Left kidney (tissue), 8 donors: Measurements from ENCODE around the gene ARHGAP36. TPM values are rescaled to one million over a fixed set of nuclear protein-coding genes. Genes with fewer than 3 reads are reported as not detected.

Experiments
- DNase-seq: peaks from one replicate; pipeline ENCODE4 v3.0.0-alpha.2; 2013
- long read RNA-seq, 8 donors: transcript quantifications; one replicate each; lab custom pipeline, GENCODE V29; 2026
- polyA plus RNA-seq: library from polyadenylated mRNA; unstranded; fragments of 120-200 nt; gene quantifications from one replicate; pipeline ENCODE4 v1.2.1, GENCODE V29; 2013; ENCODE audit not compliant: insufficient read length

The ARHGAP36 gene, protein sequence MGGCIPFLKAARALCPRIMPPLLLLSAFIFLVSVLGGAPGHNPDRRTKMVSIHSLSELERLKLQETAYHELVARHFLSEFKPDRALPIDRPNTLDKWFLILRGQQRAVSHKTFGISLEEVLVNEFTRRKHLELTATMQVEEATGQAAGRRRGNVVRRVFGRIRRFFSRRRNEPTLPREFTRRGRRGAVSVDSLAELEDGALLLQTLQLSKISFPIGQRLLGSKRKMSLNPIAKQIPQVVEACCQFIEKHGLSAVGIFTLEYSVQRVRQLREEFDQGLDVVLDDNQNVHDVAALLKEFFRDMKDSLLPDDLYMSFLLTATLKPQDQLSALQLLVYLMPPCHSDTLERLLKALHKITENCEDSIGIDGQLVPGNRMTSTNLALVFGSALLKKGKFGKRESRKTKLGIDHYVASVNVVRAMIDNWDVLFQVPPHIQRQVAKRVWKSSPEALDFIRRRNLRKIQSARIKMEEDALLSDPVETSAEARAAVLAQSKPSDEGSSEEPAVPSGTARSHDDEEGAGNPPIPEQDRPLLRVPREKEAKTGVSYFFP
- 0.15 TPM for polyA plus RNA-seq
- long read RNA-seq, donor 1, partial matches to known transcripts = 0 of 1 reads
- long read RNA-seq, donor 1, other reads (novel, unspliced or antisense) = 0 of 1 reads
- long read RNA-seq, donor 2 = 0 reads
- long read RNA-seq, donor 3 = 0 reads
- long read RNA-seq, donor 4 = 0 reads
- long read RNA-seq, donor 5 = 0 reads
- long read RNA-seq, donor 6 = 0 reads
- long read RNA-seq, donor 7 = 0 reads
- long read RNA-seq, donor 8 = 0 reads

DNA sequence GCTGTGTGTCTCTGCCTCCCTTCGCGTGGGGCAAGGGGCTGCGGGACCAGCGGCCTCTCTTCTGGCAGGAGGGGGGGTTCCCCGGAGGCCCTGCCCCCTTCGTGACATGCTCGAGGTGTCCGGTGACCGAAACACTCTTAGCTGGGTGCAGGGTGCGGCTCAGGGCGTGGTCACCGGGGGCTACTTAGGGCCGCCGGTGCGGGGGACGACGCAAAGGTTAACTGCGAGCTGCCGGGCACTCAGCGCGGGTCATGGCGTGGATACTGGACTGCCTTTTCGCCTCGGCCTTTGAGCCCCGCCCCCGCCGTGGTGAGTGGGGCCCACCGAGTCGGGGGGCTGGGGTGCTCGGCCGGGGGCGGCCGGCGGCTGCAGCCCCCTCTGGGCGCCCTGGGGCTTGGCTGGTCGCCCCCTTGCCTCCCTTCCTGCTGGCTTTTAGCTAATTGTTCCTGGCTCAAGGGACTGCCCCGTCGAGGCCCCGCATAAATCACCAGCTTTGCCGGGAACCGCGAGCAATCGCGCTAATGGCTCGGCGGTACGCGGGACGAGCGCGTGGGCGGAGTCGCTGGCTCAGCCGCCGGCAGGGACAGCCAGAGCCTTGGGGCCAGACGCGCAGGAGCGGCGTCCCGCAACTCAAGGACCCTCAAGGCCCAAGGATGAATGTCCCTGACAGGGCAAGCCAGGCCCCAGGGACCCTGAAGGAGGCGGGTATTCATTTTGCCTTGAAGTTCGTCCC is at the start of gene ARHGAP36:
Gene ARHGAP36, plus strand, starts transcription at position 211 of the 733 bp plus-strand sequence. CDS start 23,320 bp downstream, outside the sequence.
- no peak for DNase-seq

DNA sequence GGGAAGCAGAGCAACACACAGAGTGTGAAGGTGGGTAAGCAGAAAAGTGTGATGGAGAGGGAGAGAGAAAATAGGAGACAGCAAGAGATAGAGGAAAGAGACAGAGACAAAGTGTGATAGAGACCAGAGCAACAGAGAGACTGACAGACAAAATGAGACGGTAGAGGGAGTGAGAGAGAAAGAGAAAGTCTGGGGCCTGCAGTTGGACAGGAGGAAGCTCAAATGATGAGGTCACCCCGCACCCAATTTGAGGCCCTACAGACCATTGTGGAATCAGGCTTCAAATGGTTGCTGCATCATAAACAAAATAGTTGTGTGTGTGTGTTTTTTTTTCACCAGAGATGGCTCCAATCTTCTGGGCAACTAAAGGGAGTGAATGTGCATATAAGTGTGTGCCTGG is 48.0 kb upstream of the ARHGAP36 start:
- DNase-seq = no peak

DNA sequence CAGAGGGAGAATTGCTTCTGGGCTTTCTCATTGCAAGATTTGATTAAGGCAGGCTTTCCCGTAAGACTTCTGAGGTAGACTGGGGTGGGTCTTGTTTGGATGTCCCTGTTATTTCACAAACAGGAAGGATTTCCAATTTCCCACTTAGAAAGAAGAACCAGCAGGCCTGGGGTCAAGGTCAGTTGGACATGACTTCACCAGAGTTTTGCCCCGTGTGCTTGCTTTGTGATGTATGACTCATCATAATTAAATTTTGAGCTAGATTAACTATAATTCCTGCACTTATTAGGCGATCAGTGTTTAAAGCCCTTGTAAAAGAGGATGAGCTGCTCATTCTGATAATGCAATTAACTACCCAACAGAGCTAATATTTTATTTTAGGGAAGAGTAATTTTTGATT is 32.8 kb upstream of the ARHGAP36 start:
- DNase-seq = no peak

DNA sequence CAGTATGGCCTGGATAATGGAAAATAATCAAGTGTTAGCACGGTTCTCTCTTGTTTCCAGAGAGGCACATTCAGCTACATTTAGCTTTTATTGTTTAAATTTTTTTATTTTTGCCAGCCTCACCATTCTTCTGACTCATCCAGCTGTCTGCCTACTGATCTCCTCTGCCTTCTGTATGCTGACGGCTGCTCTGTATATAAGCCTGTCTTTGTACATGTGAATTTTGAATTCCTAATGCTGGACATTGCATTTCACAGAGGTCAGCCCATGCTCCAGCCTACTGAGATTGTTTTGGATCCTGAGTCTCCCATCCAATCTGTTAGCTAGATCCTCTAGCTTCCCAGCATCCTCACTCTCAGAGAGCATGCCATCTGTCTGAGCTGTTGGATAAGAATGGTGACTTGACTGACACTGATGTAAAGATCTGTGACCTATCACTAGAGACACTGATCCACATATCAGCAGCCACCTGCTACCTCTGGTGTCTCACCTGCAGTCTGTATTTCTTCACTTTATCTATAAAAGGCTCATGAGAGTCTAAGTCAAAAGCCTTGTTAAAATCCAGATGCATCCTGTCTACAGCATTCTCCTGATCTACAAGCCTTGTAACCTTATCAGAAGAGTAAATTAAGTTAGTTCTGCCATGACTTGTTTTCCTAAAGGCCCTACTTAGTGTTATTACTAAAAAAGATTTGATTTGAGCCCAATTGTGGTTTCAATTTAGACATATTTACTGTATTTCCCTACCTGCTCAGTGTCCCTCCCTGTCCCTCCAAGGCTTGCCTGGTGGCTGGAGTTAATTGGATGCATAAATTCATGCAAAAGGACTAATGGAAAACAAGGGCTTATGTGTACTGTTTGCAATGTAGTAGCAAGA is 25.6 kb upstream of the ARHGAP36 start:
- DNase-seq = no peak

DNA sequence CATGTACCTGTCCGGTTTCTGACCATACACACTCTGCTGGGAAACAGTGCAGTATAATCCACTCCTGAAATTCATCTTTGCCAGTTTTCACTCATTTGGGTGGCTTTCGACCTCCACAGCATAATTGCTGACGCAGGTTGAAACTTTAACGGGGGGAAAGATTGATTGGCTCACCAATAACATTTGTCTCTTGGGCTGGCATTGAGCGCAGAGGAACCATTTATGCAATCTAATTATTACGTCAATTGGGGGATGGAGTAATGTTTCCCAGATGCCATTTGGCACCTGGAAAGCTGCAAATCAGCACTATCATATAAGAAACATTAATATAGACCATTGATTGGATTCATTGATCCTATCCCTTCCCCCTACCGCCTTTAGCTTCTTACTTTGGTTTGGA is 24.1 kb upstream of the ARHGAP36 start:
- no peak for DNase-seq

DNA sequence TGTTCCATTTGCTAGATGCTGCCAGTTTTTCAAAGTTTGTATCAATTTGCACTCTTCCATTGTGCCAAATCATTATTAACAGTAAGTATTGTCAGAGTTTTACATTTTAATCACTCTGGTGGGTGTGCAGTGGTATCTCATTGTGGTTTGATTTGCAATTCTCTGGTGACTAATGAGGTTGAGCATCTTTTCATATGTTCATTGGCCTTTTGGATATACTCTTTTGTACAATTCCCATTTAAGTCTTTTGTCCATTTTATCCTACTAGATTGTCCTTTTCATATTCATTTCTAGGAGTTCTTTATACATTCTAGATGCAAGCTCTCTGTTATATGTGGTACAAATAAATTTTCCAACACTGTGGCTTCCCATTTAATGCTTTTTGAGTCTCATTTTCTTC is 17.4 kb upstream of the ARHGAP36 start:
- no peak for DNase-seq

DNA sequence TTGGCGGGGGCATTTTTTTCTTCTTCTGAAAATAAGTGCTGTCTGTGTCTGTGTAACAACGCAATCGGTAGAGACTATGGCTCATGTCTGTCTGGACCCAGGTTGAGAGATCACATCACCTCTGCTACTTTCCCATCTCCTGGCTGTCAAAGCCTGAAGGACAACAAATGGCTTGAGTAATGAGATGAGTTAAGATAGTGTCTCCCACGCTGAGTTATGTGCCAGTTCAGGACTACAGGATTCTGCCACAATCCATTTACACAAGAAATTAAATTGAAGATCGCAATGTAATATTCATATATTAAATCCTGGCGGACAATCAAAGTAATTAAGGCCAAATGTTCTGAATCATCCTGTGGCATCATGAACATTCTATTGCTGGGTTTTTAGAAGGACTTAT is 16.5 kb upstream of the ARHGAP36 start:
- DNase-seq = no peak

DNA sequence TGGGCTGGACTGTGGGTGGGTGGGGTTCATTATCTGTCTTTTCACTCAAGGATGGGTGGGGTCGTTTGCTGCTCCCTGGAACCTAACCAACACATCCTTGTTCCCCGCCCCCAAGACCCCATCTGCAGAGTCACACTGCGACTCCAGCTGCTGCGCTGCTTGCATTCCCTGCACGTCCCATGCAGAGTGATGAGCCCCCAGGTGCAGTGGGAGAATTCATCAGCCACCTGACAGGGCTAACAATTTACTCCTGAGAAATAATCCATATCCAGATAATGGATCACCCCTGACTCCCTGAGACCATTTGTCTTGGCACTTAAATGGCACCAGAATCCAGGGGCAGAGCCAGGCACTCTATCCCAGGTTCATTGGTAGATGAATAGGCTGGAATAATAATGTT is 12.4 kb upstream of the ARHGAP36 start:
- DNase-seq = no peak

DNA sequence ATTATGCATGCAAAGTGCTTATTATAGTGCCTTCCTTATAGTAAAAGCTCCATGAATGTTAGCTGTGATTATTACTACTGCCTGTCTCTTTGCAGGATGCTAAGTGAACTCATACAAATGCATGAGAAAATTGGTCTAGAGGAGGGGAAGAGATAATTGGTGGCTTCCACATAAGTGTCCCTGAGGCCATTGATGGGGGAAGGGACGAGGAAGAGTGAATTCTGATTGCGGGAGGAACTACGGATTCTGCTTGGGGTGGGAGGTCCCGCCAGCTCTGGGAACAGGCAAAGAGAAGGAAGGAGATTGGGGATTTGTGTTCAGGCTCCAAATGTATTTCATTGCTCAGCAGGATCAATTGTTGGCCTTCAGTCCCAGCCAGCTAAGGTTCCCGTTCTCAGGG is 11.6 kb upstream of the ARHGAP36 start:
- DNase-seq = no peak

DNA sequence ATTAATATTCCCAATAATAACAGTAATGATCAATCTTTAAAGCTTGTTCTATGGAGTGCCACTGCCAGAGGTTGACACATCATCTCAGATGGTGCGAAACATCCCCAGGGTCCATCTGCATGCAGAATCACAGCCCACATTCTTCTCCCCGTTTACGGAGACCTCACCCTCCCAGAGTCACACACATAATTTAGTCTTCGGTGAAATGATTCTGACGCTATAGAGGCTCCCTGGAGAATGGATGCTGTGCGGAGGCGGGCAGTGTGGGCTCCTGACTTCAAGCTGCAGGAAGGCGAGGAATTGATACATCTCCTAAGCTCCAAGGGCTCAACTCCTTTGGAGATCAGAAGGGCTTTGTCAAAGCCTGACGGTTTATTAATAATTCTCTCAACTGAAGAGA is 11.0 kb upstream of the ARHGAP36 start:
- DNase-seq = no peak

DNA sequence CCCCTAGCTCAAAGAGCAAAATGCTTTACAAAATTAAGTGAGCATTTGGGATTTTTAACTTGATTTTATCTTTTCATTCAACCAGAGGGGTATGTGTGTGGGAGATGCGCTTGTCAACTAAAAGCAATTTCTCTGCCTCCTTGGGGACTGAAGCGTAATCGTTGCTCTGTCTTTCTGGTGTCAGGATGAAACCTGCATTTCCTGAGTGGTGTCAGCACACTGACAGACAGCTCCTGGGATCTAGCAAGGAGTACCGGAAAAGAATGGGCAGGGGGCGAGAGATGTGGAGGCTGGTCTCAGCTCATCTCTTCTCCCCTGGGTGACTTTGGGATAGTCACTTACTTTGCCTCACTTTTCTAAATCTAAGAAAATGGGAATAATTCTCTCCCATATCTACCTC is 5.1 kb upstream of the ARHGAP36 start:
- no peak for DNase-seq

DNA sequence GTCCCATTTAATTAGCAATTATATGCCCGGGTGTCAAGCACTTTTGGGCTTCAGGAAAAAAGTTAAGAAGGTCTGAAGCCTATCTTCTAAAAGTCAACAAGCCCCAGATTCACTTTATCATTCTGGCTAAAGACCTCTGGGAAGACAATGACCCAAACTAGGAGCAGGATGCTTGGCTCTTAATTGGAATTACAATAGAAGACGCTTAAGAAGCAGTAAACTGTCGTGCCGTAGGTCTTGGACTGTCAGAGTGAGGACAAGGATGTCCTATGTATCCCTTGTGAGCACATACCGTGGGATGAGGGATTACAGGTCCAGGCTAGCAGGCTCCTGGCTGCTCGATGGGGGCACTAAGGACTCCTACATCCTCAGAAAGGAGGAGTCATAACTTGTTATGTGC is 3.2 kb upstream of the ARHGAP36 start:
- no peak for DNase-seq

DNA sequence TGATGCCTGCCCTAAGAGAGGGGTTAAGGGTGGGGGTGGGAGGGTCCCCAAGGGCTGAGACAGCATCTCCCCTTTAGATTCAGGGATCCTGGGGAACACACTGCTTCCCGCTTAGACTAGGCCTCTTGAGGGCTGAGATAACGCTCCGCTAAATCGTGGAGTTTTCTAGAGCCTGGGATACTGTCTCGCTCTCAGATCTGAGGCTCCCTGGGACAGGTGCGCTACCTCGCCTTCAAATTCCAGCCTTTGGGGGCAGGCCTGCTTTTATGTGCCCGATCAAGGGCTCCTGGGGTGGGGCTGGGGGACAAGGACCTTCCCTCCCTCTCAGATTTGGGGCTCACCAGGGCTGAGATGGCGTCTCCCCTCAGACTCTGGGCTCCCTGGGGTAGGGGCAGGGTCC is 440 bp upstream of the ARHGAP36 start:
- DNase-seq = no peak

DNA sequence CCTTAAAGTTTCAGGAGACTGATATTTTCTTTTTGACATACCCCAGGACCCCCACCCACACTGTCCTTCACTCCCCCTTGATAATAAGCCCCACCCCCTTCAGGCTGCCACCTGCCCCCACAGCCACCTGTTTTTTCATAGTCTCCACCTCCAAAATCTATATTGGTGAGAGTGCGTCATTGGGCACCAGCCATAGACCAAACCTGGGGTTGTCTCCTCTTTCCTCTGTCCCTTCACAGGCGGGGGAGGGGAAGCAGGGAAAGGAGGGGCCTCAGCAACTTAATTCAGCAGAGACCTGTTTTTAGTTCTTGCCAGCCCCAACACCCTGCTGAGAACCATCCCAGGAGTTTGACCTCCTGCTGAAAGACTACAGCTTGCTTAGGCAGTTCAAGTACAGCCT is 1.1 kb downstream of the ARHGAP36 start:
- no peak for DNase-seq

DNA sequence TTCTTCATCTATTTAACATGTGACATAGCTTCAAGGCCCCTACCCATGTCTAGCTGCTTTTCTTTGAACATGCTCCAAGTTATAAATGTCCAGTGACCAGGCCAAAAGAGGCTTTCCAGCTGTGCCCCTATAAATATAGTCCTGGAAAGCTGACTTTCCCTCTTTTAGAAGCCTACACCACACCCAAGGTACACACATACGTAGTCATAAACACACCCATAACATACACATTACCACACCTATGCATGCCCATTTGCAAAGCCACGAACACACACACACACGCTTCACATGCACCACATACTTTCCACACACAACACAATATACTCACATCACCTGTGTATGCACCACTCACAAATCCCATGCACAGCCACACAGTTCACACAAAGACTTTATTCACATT is 2.0 kb downstream of the ARHGAP36 start:
- no peak for DNase-seq

DNA sequence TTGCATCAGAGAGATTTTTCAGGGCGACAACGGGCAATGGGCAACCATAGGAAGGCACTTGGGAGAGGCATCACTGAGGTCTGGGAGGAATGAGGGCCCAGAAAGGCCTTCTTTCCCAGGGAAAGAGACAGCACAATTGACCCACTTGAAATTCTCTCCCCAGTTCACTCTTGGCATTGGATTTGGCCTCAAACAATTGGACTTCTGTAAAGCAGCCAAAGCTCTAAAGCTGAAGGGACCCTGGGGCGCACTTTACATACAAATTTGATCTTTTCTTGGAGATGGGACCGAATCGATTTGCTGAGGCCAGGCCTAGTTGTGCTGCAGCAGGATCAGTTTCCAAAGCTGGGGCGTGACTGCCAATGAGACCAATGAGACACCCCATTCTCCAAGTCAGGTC is 3.2 kb downstream of the ARHGAP36 start:
- no peak for DNase-seq

DNA sequence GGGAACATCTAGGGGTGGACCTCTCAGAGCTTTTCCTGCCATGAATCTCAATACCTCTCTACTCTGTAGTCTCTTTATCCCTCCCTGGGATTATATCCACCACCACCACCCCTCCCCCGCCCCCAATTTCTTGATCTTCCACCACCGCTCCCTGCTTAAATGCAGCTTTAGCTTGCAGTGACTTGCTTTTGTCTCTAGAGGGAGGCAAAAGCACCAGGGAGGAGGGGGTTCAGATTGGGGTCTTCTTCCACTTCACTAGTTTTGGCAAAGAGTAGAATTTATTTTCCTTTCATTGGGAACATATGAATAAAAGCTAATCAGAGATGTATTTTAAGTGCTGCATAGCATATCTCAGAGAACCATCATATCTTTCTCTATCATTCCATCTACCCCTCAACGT is 5.5 kb downstream of the ARHGAP36 start:
- no peak for DNase-seq

DNA sequence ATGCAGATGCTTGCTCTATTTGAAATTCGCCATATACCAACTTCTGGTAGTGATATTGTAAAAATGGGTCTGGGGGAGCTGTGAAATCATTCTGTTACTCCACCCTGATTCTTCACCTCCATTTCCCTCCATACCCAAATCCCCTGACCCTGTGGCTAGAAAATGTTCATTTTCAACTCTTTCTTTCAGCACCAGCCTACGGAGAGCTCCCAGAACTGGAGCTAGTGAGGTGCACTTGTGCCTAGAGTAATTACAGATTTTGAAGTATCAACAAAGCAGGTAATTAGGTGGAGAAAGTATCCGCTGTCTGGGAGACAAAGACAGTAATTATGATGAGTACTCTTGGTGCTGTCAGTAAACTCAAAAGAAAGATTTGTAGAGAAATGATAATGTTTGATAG is 8.1 kb downstream of the ARHGAP36 start:
- DNase-seq = no peak

DNA sequence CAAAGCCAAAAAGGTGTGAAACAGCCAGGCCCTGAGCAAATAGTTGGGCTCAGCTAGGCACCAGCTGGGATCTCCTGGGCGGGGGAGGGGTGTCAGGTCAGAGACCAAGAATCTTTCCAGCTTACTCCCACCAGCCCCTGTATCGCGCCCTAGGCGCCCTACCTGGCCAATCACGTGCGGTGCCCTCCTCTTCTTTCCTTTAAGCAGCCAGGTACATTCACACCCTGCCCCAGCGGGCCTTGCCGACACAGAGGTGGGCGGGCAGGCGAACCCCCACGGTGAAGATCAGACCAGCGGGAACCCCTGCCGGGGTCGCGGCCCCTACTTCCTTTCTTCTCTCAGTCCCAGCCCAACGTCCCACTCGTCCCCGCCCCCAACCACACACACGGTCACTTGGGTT is 9.1 kb downstream of the ARHGAP36 start:
- no peak for DNase-seq

DNA sequence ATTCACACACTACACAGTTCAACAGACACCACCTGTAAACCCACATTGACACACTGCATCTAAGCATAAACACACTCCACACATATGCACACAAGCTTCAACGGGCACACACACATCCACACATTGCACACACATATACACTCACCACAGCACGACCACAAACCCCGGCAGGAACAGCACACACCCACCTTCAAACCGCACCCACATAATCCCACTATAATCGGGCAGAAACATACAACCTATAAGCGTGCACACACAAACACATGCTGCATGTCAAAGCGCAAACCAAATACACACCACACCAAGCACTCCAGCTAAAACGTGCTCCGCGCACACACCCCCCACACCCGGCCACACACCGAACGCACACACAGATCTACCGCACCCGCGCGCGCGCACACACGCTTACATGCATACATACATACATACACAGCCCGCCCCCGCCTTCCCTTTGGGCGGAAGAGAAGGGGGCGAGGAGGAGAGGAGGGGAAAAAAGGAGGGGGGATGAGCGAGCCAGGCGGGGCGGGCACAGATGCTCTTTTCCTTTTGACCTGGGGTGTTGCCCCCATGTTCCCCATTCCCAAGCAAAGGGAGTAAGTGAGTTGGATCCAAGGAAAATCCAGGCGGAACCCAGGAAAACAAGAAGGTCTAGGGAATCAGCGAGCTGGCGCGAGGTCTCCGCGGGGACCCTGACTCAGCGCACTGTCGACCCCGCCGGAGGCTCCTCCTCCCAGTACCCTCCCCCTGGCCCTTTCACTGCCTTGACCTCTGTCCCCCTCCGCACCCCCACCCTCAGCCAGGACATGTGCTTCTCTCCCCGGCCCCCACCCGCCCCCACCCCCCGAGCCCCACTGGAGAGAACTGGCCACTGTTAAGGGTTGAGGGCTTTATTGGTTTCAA is 9.9 kb downstream of the ARHGAP36 start:
- DNase-seq = no peak
